ENCODE data around the gene SH3D19. TPM values are rescaled to one million over a fixed set of nuclear protein-coding genes. Genes with fewer than 3 reads are reported as not detected.
"Not testable (repeated sequence)": the region's sequence is repeated elsewhere in the genome, so short reads cannot be mapped to it uniquely, and the experiment has no call there.

SH3D19 gene
- total RNA-seq, 4 donors from 2014 or later = 117 to 201 (median 130) TPM

GRCh38 chr4:151143811-151144210, 181.6 kb downstream of the SH3D19 start:
- H3K4me1 ChIP-seq = no peaks in the 10 kb centered on the region
- no peak for DNase-seq
- intact Hi-C loops (cut with DNase I; ENCODE audit: low total_unique reads) (no loop called here), in situ Hi-C loops (cut with MboI; ENCODE audit: low pct_ligation_motif_present in 1 of 4, low pct_unique_long_range_greater_than_20kb in 1 of 4, low sequenced_read_pairs in 3 of 4) (loop anchor here in 1 of 4 donors (25.0 kb wide), 1 partner anchor 218 kb away; no protein-coding TSS in a partner anchor)
- no peak overlapping the region for H3K4me3 ChIP-seq
- no peak overlapping the region for H3K27ac ChIP-seq
- no peaks in the 10 kb centered on the region for H3K27me3 ChIP-seq
- H3K9me3 ChIP-seq = no peaks in the 10 kb centered on the region
- no peak for TF ChIP-seq POLR2AphosphoS5 (IDR thresholded peaks at IDR 0.05)
- TF ChIP-seq POLR2A (IDR thresholded peaks at IDR 0.05) = no peak
- TF ChIP-seq EP300 (IDR thresholded peaks at IDR 0.05; ENCODE audit: low read depth) = no peak
- no peak for TF ChIP-seq CTCF (IDR thresholded peaks at IDR 0.05)
- peaks cover 0 to 55% (median 9%) of the 10 kb centered on the region in 4 donors for H3K36me3 ChIP-seq
- WGBS, 2 donors (ENCODE audit: low coverage in 1 of 2) = 87 to 100% methylated on average over 3 of the region's 3 CpGs

DNA sequence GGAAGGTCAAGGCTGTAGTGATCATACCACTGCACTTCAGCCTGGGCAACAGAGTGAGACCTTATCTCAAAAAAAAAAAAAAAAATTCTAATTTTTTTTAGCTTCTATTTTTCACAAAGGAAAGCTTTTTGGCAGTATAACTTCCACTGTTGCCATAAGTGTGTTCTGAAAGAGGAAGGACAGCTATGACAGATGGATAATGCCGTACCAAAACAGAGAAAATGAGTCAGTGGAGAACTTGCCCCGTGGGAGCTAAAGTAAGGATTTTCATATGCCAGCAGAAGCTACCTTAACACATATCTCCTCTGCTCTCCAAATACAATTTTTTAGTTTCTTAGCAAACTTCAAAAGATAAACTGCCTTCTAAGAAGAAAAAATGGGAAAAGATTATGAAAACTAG, 182.2 kb downstream of the SH3D19 start:
- TF ChIP-seq POLR2AphosphoS5 (IDR thresholded peaks at IDR 0.05) (no peak), POLR2A (IDR thresholded peaks at IDR 0.05) (no peak), EP300 (IDR thresholded peaks at IDR 0.05; ENCODE audit: low read depth) (no peak), CTCF (IDR thresholded peaks at IDR 0.05) (no peak)
- H3K27me3 ChIP-seq = no peaks in the 10 kb centered on the region
- no peaks in the 10 kb centered on the region for H3K4me1 ChIP-seq
- intact Hi-C loops (cut with DNase I; ENCODE audit: low total_unique reads) = no loop called here
- no peak for DNase-seq
- H3K36me3 ChIP-seq = peaks cover 0 to 56% (median 9%) of the 10 kb centered on the region in 4 donors
- no peaks in the 10 kb centered on the region for H3K9me3 ChIP-seq
- 63 to 67% methylated on average over 2 of the region's 2 CpGs for WGBS, 2 donors (ENCODE audit: low coverage in 1 of 2)
- in situ Hi-C loops (cut with MboI; ENCODE audit: low pct_ligation_motif_present in 1 of 4, low pct_unique_long_range_greater_than_20kb in 1 of 4, low sequenced_read_pairs in 3 of 4) = loop anchor here in 1 of 4 donors (25.0 kb wide), 1 partner anchor 219 kb away; no protein-coding TSS in a partner anchor
- H3K27ac ChIP-seq = no peak overlapping the region
- H3K4me3 ChIP-seq = no peak overlapping the region

GRCh38 chr4:151142758-151143157, 182.6 kb downstream of the SH3D19 start:
- H3K4me3 ChIP-seq = no peak overlapping the region
- H3K27me3 ChIP-seq = no peaks in the 10 kb centered on the region
- no peak for DNase-seq
- 93% methylated on average over 1 of the region's 1 CpG; no CpG with 5 or more reads in 1 of the 2 donors for WGBS, 2 donors (ENCODE audit: low coverage in 1 of 2)
- in situ Hi-C loops (cut with MboI; ENCODE audit: low pct_ligation_motif_present in 1 of 4, low pct_unique_long_range_greater_than_20kb in 1 of 4, low sequenced_read_pairs in 3 of 4) = loop anchor here in 1 of 4 donors (25.0 kb wide), 1 partner anchor 220 kb away; no protein-coding TSS in a partner anchor
- H3K36me3 ChIP-seq = peaks cover 0 to 60% (median 11%) of the 10 kb centered on the region in 4 donors
- H3K9me3 ChIP-seq = no peaks in the 10 kb centered on the region
- TF ChIP-seq CTCF (IDR thresholded peaks at IDR 0.05) = no peak
- no peak for TF ChIP-seq POLR2A (IDR thresholded peaks at IDR 0.05)
- no peak for TF ChIP-seq EP300 (IDR thresholded peaks at IDR 0.05; ENCODE audit: low read depth)
- TF ChIP-seq POLR2AphosphoS5 (IDR thresholded peaks at IDR 0.05) = no peak
- no peaks in the 10 kb centered on the region for H3K4me1 ChIP-seq
- intact Hi-C loops (cut with DNase I; ENCODE audit: low total_unique reads) = no loop called here
- H3K27ac ChIP-seq = no peak overlapping the region

- in situ Hi-C loops (cut with MboI; ENCODE audit: low pct_ligation_motif_present in 1 of 4, low pct_unique_long_range_greater_than_20kb in 1 of 4, low sequenced_read_pairs in 3 of 4) (loop anchor here in 1 of 4 donors (25.0 kb wide), 1 partner anchor 222 kb away; no protein-coding TSS in a partner anchor), intact Hi-C loops (cut with DNase I; ENCODE audit: low total_unique reads) (no loop called here)
- no peak for TF ChIP-seq POLR2A (IDR thresholded peaks at IDR 0.05)
- no peak for TF ChIP-seq POLR2AphosphoS5 (IDR thresholded peaks at IDR 0.05)
- TF ChIP-seq EP300 (IDR thresholded peaks at IDR 0.05; ENCODE audit: low read depth) = no peak
- TF ChIP-seq CTCF (IDR thresholded peaks at IDR 0.05) = no peak
- Histone ChIP-seq H3K36me3 (peaks cover 0 to 47% (median 9%) of the 10 kb centered on the region in 4 donors), H3K4me1 (no peaks in the 10 kb centered on the region), H3K4me3 (no peak overlapping the region), H3K9me3 (no peaks in the 10 kb centered on the region), H3K27ac (no peak overlapping the region), H3K27me3 (no peaks in the 10 kb centered on the region)
- DNase-seq = no peak
- WGBS, 2 donors (ENCODE audit: low coverage in 1 of 2) = 92 to 100% methylated on average over 1 of the region's 1 CpG
These were observed 185.6 kb downstream of the SH3D19 start for GRCh38 chr4:151139814-151140213.

GRCh38 chr4:151136048-151136447, 189.4 kb downstream of the SH3D19 start:
- H3K27me3 ChIP-seq; H3K4me3 ChIP-seq; intact Hi-C loops (cut with DNase I; ENCODE audit: low total_unique reads); H3K4me1 ChIP-seq; DNase-seq; H3K27ac ChIP-seq; H3K9me3 ChIP-seq: not testable (repeated sequence)
- in situ Hi-C loops (cut with MboI; ENCODE audit: low pct_ligation_motif_present in 1 of 4, low pct_unique_long_range_greater_than_20kb in 1 of 4, low sequenced_read_pairs in 3 of 4) = loop anchor here in 1 of 4 donors (25.0 kb wide), 1 partner anchor 226 kb away; no protein-coding TSS in a partner anchor
- H3K36me3 ChIP-seq = peaks cover 0 to 49% (median 19%) of the 10 kb centered on the region in 4 donors
- 93 to 96% methylated on average over 3 of the region's 3 CpGs for WGBS, 2 donors (ENCODE audit: low coverage in 1 of 2)

Measured in transverse colon (tissue), 4 donors.